OCI-LY7 (cell line): ENCODE data around the gene TIMM23. TPM values are rescaled to one million over a fixed set of nuclear protein-coding genes. Genes with fewer than 3 reads are reported as not detected.

Experiments used
- BruUV-seq: library from RNA; stranded (reverse); fragments of 400-500 nt; replicated peaks from 2 replicates; lab custom pipeline; 2021; lab: Mats Ljungman, UMichigan
- CTCF ChIA-PET: fragments of 300-600 bp; sonication (Branson Sonifier 250); formaldehyde crosslinking; loops from one replicate; lab custom pipeline; 2022; ENCODE audit warnings: antibody characterized with exemption; ENCODE audit not compliant: unreplicated experiment; lab: Charles Lee
- POLR2A ChIA-PET: fragments of 300-600 bp; sonication (Branson Sonifier 250); formaldehyde crosslinking; loops from one replicate; lab custom pipeline; 2022; ENCODE audit warnings: antibody characterized with exemption; lab: Charles Lee
- DNase-seq: peaks from one replicate; pipeline ENCODE4 v3.0.0-alpha.2; 2015; ENCODE audit warnings: low spot score
- H2AFZ ChIP-seq: fragments of 200-600 bp; sonication (generic), shearing (Covaris generic); 2 replicates; pipeline ENCODE4 v1.6.1; 2014; ENCODE audit warnings: mild to moderate bottlenecking, antibody characterized with exemption, low read length, moderate library complexity
- H3K27ac ChIP-seq: fragments of 200-600 bp; sonication (generic); 2 replicates; pipeline ENCODE4 v1.5.1; 2014; ENCODE audit warnings: mixed run types, low read depth, mild to moderate bottlenecking, moderate library complexity, low read length, inconsistent platforms; ENCODE audit not compliant: poor library complexity, severe bottlenecking
- H3K36me3 ChIP-seq: fragments of 200-600 bp; sonication (generic); 2 replicates; pipeline ENCODE4 v1.6.1; 2014; ENCODE audit warnings: mild to moderate bottlenecking, antibody characterized with exemption, low read length, moderate library complexity, mixed read lengths; ENCODE audit not compliant: insufficient read depth
- H3K4me1 ChIP-seq: fragments of 200-600 bp; sonication (generic); 2 replicates; pipeline ENCODE4 v1.5.1; 2014; ENCODE audit warnings: mild to moderate bottlenecking, low read length; ENCODE audit not compliant: insufficient read depth, poor library complexity, severe bottlenecking
- H3K4me2 ChIP-seq: fragments of 200-600 bp; sonication (generic); 2 replicates; pipeline ENCODE4 v1.6.1; 2014; ENCODE audit warnings: mild to moderate bottlenecking, low read length
- H3K4me3 ChIP-seq: fragments of 200-600 bp; sonication (generic); 2 replicates; pipeline ENCODE4 v1.5.1; 2014; ENCODE audit warnings: mild to moderate bottlenecking, low read depth, low read length; ENCODE audit not compliant: poor library complexity, severe bottlenecking
- H3K79me2 ChIP-seq: fragments of 200-600 bp; sonication (generic); 2 replicates; pipeline ENCODE4 v1.6.1; 2016; ENCODE audit warnings: low read depth, mild to moderate bottlenecking, low read length, moderate library complexity, mixed read lengths; ENCODE audit not compliant: insufficient read depth
- H3K9me2 ChIP-seq: fragments of 200-600 bp; sonication (generic); 2 replicates; pipeline ENCODE4 v1.6.1; 2016; ENCODE audit warnings: mild to moderate bottlenecking, low read length, mixed read lengths; ENCODE audit not compliant: insufficient read depth
- H3K9me3 ChIP-seq: fragments of 200-600 bp; sonication (generic); 2 replicates; pipeline ENCODE4 v1.6.1; 2014; ENCODE audit warnings: mild to moderate bottlenecking, mixed run types, low read length, mixed read lengths
- H4K20me1 ChIP-seq: fragments of 200-600 bp; sonication (generic); 2 replicates; pipeline ENCODE4 v1.6.1; 2014; ENCODE audit warnings: mild to moderate bottlenecking, antibody characterized with exemption, low read length, moderate library complexity, mixed read lengths; ENCODE audit not compliant: insufficient read depth
- CTCF ChIP-seq: fragments of 200-600 bp; sonication (generic); conservative IDR thresholded peaks from 2 replicates; pipeline ENCODE4 v1.5.1; 2014; ENCODE audit warnings: mild to moderate bottlenecking, antibody characterized with exemption, low read length, moderate library complexity, mixed read lengths
- EZH2phosphoT487 ChIP-seq: fragments of 200-600 bp; sonication (generic); IDR thresholded peaks from 2 replicates; pipeline ENCODE4 v1.6.1; 2018; ENCODE audit warnings: low read depth, borderline replicate concordance, mild to moderate bottlenecking, mixed run types, antibody characterized with exemption, low read length, moderate library complexity, mixed read lengths
- intact Hi-C: fragments of 100-400 bp; cut with micrococcal nuclease; formaldehyde crosslinking; loops from one replicate; pipeline ENCODE4 v1.10.0; 2022; ENCODE audit not compliant: unreplicated experiment
- total RNA-seq, 2 experiments: library from RNA; depleted of rRNA in 1 of 2; stranded (reverse); fragments of >200 nt in 1 of 2; shearing (Covaris generic) in 1 of 2; gene quantifications; 2 replicates each; pipeline ENCODE4 v1.2.3, GENCODE V29; 2014 to 2022

TIMM23 gene
- total RNA-seq, 2 experiments from 2014 or later, result 50.5 to 59.1 TPM

GRCh38 chr10:46030091-46030937 is 58.0 kb downstream of the TIMM23 start, which contains the start of gene NCOA4:
TSS of gene NCOA4 (minus strand) at chr10:46030623. CDS start at chr10:46016680, 13,943 bp downstream.
- Histone ChIP-seq H3K4me2 (peak within 1 kb of the TSS; percentile 81), H2AFZ (peak within 1 kb of the TSS; percentile 92), H3K9me2 (no peaks in the 10 kb centered on the region), H4K20me1 (peaks cover 32% of the 10 kb centered on the region), H3K4me1 (peaks cover 18% of the 10 kb centered on the region), H3K27ac (peak within 1 kb of the TSS; percentile 44), H3K79me2 (peaks cover 49% of the 10 kb centered on the region), H3K9me3 (no peaks in the 10 kb centered on the region), H3K4me3 (peak within 1 kb of the TSS; percentile 87), H3K36me3 (peaks cover 28% of the 10 kb centered on the region)
- intact Hi-C loops, result loop anchor here (2.0 to 5.0 kb wide), 3 partner anchors 62 to 1028 kb away; partner anchors contain the start of gene ZNF22
- DNase-seq, result peak; percentile 99
- ChIA-PET POLR2A (interaction anchor here (0.6 to 1.8 kb wide), 3 partner anchors 10 to 232 kb away, joined by 3 to 12 read pairs (median 3); no protein-coding TSS in a partner anchor), CTCF (no interaction called here)
- TF ChIP-seq CTCF (peak; percentile 83), EZH2phosphoT487 (no peak)
- no TSS peak for BruUV-seq

- POLR2A ChIA-PET, result interaction anchor here (0.5 to 1.4 kb wide), 4 partner anchors 11 to 269 kb away, joined by 3 to 6 read pairs (median 3); no protein-coding TSS in a partner anchor
- peaks cover 23% of the 10 kb centered on the region for H4K20me1 ChIP-seq
- H3K36me3 ChIP-seq, result peaks cover 14% of the 10 kb centered on the region; the same call in 1 of the 2 replicates
- no peak overlapping the region for H3K4me2 ChIP-seq
- TF ChIP-seq CTCF (no peak), EZH2phosphoT487 (no peak)
- no peaks in the 10 kb centered on the region for H3K9me3 ChIP-seq
- H2AFZ ChIP-seq, result peak overlapping the region; percentile 70
- H3K4me1 ChIP-seq, result peaks cover 18% of the 10 kb centered on the region
- H3K9me2 ChIP-seq, result no peaks in the 10 kb centered on the region
- H3K4me3 ChIP-seq, result no peak overlapping the region
- no peak for DNase-seq
- BruUV-seq, result no TSS peak
- CTCF ChIA-PET, result interaction anchor here (1.4 kb wide), 1 partner anchor 12 kb away, joined by 5 read pairs; no protein-coding TSS in a partner anchor
- H3K79me2 ChIP-seq, result peaks cover 33% of the 10 kb centered on the region
- intact Hi-C loops, result loop anchor here (2.0 to 5.0 kb wide), 3 partner anchors 60 to 1030 kb away; partner anchors contain the start of gene ZNF22
- H3K27ac ChIP-seq, result no peak overlapping the region
Observed at GRCh38 chr10:46031648-46032532, 59.6 kb downstream of the TIMM23 start.
